ENCODE measurements around the gene TCF4. TPM values are rescaled to one million over a fixed set of nuclear protein-coding genes. Genes with fewer than 3 reads are reported as not detected.

Gene TCF4
- total and polyA plus RNA-seq, 2 donors (not counting 3 experiments of a cell fraction or from before 2014, with no cell fraction given), result 183 to 390 TPM

GRCh38 chr18:55272510-55273243 lies 315.3 kb downstream of the TCF4 start:
- H2AFZ ChIP-seq (ENCODE audit: low read depth, low read length), result no peak overlapping the region
- intact Hi-C loops (cut with micrococcal nuclease), result no loop called here
- TF ChIP-seq GATA2 (IDR thresholded peaks at IDR 0.05; ENCODE audit: insufficient read depth, insufficient read length, low read depth, low read length) (no peak), FOS (IDR thresholded peaks at IDR 0.05; ENCODE audit: borderline replicate concordance, insufficient read depth, low read length) (no peak)
- no peaks in the 10 kb centered on the region for H3K27me3 ChIP-seq (ENCODE audit: control insufficient read depth in 2 of 2, insufficient read depth in 2 of 2, low read length in 2 of 2)
- no peaks in the 10 kb centered on the region for H3K9me1 ChIP-seq (replicated peaks; ENCODE audit: control insufficient read depth, extremely low read depth, insufficient read depth, low read length)
- H4K20me1 ChIP-seq (replicated peaks; ENCODE audit: control insufficient read depth, extremely low read depth, insufficient read depth, low read length), result peaks cover 2% of the 10 kb centered on the region
- no TSS peak for BruUV-seq (replicated peaks)
- H3K9me3 ChIP-seq (replicated peaks; ENCODE audit: control insufficient read depth, insufficient read depth, low read length), result no peaks in the 10 kb centered on the region
- H3K4me1 ChIP-seq (ENCODE audit: control insufficient read depth, extremely low read depth, insufficient read depth, low read length), result peaks cover 38% of the 10 kb centered on the region
- no peak overlapping the region for H3K27ac ChIP-seq (ENCODE audit: insufficient read depth, low read depth, low read length)
- no peak overlapping the region for H3K4me2 ChIP-seq (ENCODE audit: insufficient read depth, low read length)
- ChIA-PET POLR2A (no interaction called here), CTCF (interaction anchor here (2.2 kb wide), 1 partner anchor 21 kb away, joined by 9 read pairs; no protein-coding TSS in a partner anchor)
- H3K36me3 ChIP-seq (ENCODE audit: control insufficient read depth in 2 of 2, extremely low read depth in 1 of 2, insufficient read depth in 2 of 2, low read length in 2 of 2), result peaks cover 24 to 36% of the 10 kb centered on the region in 2 experiments
- FAIRE-seq (no peak), DNase-seq (ENCODE audit: low read depth, low spot score) (no peak)
- no peak overlapping the region for H3K4me3 ChIP-seq (replicated peaks in 1 of 3; ENCODE audit: insufficient read depth in 1 of 3, low read depth in 1 of 3, low read length in 3 of 3)
- dilution Hi-C loops (cut with MboI; ENCODE audit: extremely low pct_ligation_motif_present, low sequenced_read_pairs), result no loop called here
- no peak overlapping the region for H3K9ac ChIP-seq (replicated peaks; ENCODE audit: extremely low read depth, insufficient read depth, low read length)
- peaks cover 2% of the 10 kb centered on the region for H3K79me2 ChIP-seq (ENCODE audit: control insufficient read depth, insufficient read depth, low read length)

- H3K36me3 ChIP-seq (ENCODE audit: control insufficient read depth in 2 of 2, extremely low read depth in 1 of 2, insufficient read depth in 2 of 2, low read length in 2 of 2), result peaks cover 23 to 27% of the 10 kb centered on the region in 2 experiments
- DNase-seq (ENCODE audit: low read depth, low spot score) (peak; percentile 65), FAIRE-seq (peak; percentile 15)
- no peak overlapping the region for H3K9ac ChIP-seq (replicated peaks; ENCODE audit: extremely low read depth, insufficient read depth, low read length)
- no peaks in the 10 kb centered on the region for H3K9me1 ChIP-seq (replicated peaks; ENCODE audit: control insufficient read depth, extremely low read depth, insufficient read depth, low read length)
- no TSS peak for BruUV-seq (replicated peaks)
- H3K9me3 ChIP-seq (replicated peaks; ENCODE audit: control insufficient read depth, insufficient read depth, low read length), result no peaks in the 10 kb centered on the region
- no peaks in the 10 kb centered on the region for H3K27me3 ChIP-seq (ENCODE audit: control insufficient read depth in 2 of 2, insufficient read depth in 2 of 2, low read length in 2 of 2)
- dilution Hi-C loops (cut with MboI; ENCODE audit: extremely low pct_ligation_motif_present, low sequenced_read_pairs), result no loop called here
- no peak overlapping the region for H3K4me3 ChIP-seq (replicated peaks in 1 of 3; ENCODE audit: insufficient read depth in 1 of 3, low read depth in 1 of 3, low read length in 3 of 3)
- ChIA-PET POLR2A (no interaction called here), CTCF (interaction anchor here (2.7 kb wide), 1 partner anchor 35 kb away, joined by 12 read pairs; no protein-coding TSS in a partner anchor)
- intact Hi-C loops (cut with micrococcal nuclease), result loop anchor here (5.0 to 10.0 kb wide), 3 partner anchors 755 to 1188 kb away; no protein-coding TSS in a partner anchor
- H3K27ac ChIP-seq (ENCODE audit: insufficient read depth, low read depth, low read length), result no peak overlapping the region
- H3K79me2 ChIP-seq (ENCODE audit: control insufficient read depth, insufficient read depth, low read length), result no peaks in the 10 kb centered on the region
- TF ChIP-seq POLR2A (IDR thresholded peaks at IDR 0.05; ENCODE audit: low read depth, low read length), result no peak
- TF ChIP-seq, protein P1, sequence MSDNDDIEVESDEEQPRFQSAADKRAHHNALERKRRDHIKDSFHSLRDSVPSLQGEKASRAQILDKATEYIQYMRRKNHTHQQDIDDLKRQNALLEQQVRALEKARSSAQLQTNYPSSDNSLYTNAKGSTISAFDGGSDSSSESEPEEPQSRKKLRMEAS (IDR thresholded peaks at IDR 0.05; ENCODE audit: insufficient read depth, insufficient read length), result no peak
- no peak for TF ChIP-seq GATA2 (IDR thresholded peaks at IDR 0.05; ENCODE audit: insufficient read depth, insufficient read length, low read depth, low read length)
- peak; percentile 58 for TF ChIP-seq FOS (IDR thresholded peaks at IDR 0.05; ENCODE audit: borderline replicate concordance, insufficient read depth, low read length)
- no peak for TF ChIP-seq MYC (IDR thresholded peaks at IDR 0.05; ENCODE audit: low read depth, low read length)
- no peak for TF ChIP-seq CTCF (IDR thresholded peaks at IDR 0.05; ENCODE audit: extremely low read depth in 1 of 2, insufficient read depth in 1 of 2, low read depth in 1 of 2, low read length in 2 of 2)
- TF ChIP-seq POLR2AphosphoS5 (IDR thresholded peaks at IDR 0.05; ENCODE audit: insufficient read depth, low read depth, low read length), result no peak
- peak; percentile 81 for TF ChIP-seq JUN (IDR thresholded peaks at IDR 0.05; ENCODE audit: borderline replicate concordance, insufficient read depth, insufficient read length, low read depth)
- no peak for TF ChIP-seq EZH2 (IDR thresholded peaks at IDR 0.05; ENCODE audit: borderline replicate concordance, low read depth, low read length, severe bottlenecking)
- no peak overlapping the region for H3K4me2 ChIP-seq (ENCODE audit: insufficient read depth, low read length)
- peaks cover 2% of the 10 kb centered on the region for H4K20me1 ChIP-seq (replicated peaks; ENCODE audit: control insufficient read depth, extremely low read depth, insufficient read depth, low read length)
- peaks cover 61% of the 10 kb centered on the region for H3K4me1 ChIP-seq (ENCODE audit: control insufficient read depth, extremely low read depth, insufficient read depth, low read length)
- H2AFZ ChIP-seq (ENCODE audit: low read depth, low read length), result no peak overlapping the region
Measured at GRCh38 chr18:55269622-55270021, 318.4 kb downstream of the TCF4 start.
